ENCODE data around the gene LYSET. TPM values are rescaled to one million over a fixed set of nuclear protein-coding genes. Genes with fewer than 3 reads are reported as not detected.
A peak's percentile ranks its signal among the peaks of the same experiment; 100 is the strongest.
"Not testable (repeated sequence)": the region's sequence is repeated elsewhere in the genome, so short reads cannot be mapped to it uniquely, and the experiment has no call there.

LYSET gene
- total RNA-seq, 1 donor: 7.0 TPM

DNA sequence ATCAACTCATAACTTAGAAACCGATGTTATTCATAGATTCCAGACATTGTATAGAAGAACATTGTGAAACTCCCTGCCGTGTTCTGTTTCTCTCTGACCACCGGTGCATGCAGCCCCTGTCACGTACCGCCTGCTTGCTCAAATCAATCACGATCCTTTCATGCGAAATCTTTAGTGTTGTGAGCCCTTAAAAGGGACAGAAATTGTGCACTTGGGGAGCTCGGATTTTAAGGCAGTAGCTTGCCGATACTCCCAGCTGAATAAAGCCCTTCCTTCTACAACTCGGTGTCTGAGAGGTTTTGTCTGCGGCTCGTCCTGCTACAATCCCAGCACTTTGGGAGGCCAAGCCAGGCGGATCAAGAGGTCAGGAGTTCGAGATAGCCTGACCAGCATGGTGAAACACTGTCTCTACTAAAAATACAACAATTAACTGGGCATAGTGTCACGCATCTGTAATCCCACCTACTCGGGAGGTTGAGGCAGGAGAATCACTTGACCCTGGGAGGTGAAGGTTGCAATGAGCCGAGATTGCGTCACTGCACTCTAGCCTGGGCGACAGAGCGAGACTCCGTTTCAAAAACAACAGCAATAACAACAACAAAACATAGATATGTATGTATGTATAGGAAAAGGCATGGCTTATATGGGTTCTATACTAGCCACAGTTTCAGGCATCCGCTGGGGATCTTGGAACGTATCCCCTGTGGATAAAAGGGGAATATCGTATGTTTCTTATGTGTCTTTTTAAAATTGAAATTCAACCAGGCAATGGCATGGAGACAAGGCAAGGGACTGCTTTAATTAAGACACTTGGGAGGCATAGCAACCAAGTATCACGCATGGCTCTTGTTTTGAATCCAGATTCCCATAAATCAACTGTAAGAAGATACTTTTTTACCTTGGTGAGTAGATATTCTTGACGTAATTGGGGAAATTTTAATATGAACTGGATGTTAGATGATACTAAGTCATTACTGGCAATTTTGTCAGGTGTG lies 19.5 kb upstream of the LYSET start:
- not testable (repeated sequence) for DNase-seq (ENCODE audit: low read depth in 2 of 3, low spot score in 2 of 3)

DNA sequence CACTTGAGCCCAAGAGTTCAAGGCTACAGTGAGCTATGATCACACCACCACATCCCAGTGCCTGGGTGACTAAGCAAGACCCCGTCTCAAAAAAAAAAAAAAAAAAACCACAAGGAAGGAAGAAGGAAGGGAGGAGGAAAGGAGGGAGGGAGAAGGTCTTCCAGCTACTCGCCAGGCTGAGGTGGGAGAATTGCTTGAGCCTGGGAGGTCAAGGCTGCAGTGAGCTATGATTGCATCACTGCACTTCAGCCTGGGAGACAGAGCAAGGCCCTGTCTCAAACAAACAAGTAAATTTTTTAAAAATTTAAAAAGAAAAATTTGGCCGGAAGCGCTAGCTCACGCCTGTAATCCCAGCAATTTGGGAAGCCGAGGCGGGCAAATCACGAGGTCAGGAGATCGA lies 16.5 kb upstream of the LYSET start:
- DNase-seq (ENCODE audit: low read depth in 2 of 3, low spot score in 2 of 3): not testable (repeated sequence)

GRCh38 chr14:93169619-93170018 lies 15.5 kb upstream of the LYSET start:
- not testable (repeated sequence) for DNase-seq (ENCODE audit: low read depth in 2 of 3, low spot score in 2 of 3)

DNA sequence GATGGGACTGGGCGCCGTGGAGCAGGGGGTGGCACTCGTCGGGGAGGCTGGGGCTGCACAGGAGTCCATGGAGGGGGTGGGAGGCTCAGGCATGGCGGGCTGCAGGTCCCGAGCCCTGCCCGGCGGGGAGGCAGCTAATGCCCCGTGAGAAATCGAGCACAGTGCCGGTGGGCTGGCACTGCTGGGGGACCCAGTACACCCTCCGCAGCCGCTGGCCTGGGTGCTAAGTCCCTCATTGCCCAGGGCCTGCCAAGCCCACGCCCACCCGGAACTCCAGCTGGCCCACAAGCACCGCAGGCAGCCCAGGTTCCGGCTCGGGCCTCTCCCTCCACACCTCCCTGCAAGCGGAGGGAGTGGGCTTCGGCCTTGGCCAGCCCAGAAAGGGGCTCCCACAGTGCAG lies 15.0 kb upstream of the LYSET start:
- not testable (repeated sequence) for DNase-seq (ENCODE audit: low read depth in 2 of 3, low spot score in 2 of 3)

GRCh38 chr14:93171376-93171775 lies 13.7 kb upstream of the LYSET start:
- DNase-seq (ENCODE audit: low read depth in 2 of 3, low spot score in 2 of 3): peak in 1 of 3 donors; percentile 21

DNA sequence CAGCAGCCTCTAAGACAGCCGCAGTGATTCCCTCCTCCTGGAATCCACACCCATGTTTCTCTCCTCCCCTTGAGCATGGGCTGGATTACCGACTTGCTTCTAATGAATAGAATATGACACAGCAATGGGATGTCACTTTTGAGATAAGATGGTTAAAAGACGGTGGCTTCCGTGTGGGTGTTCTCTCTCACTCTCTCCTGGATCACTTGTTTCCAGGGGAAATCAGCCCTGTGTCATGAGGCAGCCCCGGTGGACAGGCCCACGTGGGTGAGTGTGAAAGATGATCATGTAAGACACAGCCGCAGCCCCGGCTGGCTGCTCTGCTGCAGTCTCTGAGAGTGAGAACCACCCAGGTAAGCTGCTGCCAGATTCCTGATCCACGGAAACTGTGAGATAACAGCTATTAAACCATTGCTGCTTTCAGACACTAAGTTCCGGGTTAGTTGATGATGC lies 11.1 kb upstream of the LYSET start:
- no peak for DNase-seq (ENCODE audit: low read depth in 2 of 3, low spot score in 2 of 3)

DNA sequence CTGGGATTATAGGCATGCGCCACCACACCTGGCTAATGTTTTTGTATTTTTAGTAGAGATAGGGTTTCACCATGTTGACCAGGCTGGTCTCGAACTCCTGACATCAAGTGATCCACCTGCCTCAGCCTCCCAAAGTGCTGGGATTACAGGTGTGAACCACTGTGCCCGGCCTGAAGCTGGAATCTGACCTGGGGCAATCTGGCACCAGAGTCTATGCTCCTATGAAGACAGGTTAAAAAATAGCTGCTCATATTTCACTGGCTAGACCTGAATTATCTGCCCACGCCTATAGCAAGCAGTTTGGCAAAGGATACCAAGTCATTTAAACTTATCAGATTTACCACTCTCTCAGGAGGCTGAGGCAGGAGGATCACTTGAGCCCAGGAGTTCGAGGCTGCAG lies 10.4 kb upstream of the LYSET start:
- not testable (repeated sequence) for DNase-seq (ENCODE audit: low read depth in 2 of 3, low spot score in 2 of 3)

- DNase-seq (ENCODE audit: low read depth in 2 of 3, low spot score in 2 of 3): no peak
Observed at GRCh38 chr14:93175492-93175891, 9.6 kb upstream of the LYSET start.

GRCh38 chr14:93183596-93184317 lies 1.4 kb upstream of the LYSET start:
- no peak for DNase-seq (ENCODE audit: low read depth in 2 of 3, low spot score in 2 of 3)

DNA sequence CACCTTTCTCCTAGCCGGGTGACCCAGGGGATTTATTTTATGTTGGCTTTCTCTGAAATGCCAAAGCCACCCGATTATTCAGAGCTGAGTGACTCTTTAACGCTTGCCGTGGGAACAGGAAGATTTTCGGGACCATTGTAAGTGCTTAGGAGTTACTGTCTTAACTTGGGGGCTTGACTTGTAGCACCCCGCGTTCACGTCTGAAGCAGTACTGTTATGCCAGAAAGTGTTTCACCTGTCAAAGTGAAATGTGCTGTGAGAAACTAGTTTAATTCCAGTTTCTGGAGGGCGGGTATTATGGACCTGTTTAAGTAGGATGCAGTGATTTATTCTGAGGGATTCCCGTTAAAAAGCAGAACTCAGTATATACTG lies 218 bp downstream of the LYSET start:
- DNase-seq (ENCODE audit: low read depth in 2 of 3, low spot score in 2 of 3): no peak

GRCh38 chr14:93186466-93186865 lies 1.3 kb downstream of the LYSET start:
- DNase-seq (ENCODE audit: low read depth in 2 of 3, low spot score in 2 of 3): no peak

DNA sequence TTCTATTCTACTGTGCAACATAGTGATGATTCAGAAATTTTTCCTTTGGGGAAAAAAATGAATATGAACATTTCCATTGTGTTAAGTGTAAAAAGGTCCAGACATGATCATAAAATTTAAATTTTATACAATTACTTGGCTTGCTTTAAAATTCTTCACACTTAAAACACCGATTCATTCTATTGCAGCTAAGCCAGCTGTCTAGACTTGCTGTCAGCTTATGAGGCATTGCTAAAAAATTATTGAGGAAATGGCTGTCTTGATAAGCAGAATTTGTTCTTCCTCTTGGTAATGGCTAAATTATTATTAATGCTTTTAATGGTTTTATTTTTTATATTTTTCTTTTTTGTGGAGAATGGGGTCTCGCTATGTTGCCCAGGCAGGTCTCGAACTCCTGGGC lies 1.8 kb downstream of the LYSET start:
- DNase-seq (ENCODE audit: low read depth in 2 of 3, low spot score in 2 of 3): no peak

GRCh38 chr14:93195316-93195999 lies 10.3 kb downstream of the LYSET start:
- DNase-seq (ENCODE audit: low read depth in 2 of 3, low spot score in 2 of 3): no peak

- no peak for DNase-seq (ENCODE audit: low read depth in 2 of 3, low spot score in 2 of 3)
Observed at GRCh38 chr14:93199031-93199430, 13.9 kb downstream of the LYSET start.

DNA sequence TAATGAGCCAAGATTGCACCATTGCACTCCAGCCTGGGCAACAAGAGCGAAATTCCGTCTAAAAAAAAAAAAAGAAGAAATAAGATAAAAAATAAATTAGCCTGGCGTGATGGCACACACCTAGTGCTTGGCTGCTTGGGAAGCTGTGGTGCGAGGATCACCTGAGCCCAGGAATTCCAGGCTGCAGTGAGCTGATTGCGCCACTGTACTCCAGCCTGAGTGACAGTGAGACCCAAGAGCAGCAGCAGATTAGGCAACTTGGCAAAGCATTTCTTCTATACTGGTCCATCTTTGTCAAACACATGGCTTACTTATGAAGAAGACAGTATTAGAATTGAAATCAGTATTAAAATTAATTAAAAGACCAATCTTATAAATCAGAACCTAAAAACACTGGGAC lies 15.4 kb downstream of the LYSET start:
- DNase-seq (ENCODE audit: low read depth in 2 of 3, low spot score in 2 of 3): no peak

DNA sequence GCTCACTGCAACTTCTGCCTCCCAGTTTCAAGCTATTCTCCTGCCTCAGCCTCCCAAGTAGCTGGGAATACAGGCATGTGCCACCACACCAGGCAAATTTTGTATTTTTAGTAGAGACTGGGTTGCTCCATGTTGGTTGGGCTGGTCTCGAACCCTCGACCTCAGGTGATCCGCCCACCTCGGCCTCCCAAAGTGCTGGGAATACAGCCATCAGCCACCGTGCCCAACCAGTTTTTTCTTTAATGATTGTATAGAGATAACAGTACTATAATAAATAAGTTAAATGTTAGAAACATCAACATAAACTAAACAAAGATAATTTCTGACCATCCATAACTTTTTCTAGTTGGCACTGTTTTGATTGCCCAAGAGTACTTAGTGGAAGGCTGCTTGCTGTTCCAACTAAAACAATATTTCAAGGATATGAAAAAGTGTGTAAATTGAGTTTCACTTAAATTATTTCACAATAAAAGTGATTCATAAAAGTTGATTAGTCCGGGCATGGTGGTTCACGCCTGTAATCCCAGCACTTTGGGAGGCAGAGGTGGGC lies 16.1 kb downstream of the LYSET start:
- no peak for DNase-seq (ENCODE audit: low read depth in 2 of 3, low spot score in 2 of 3)

DNA sequence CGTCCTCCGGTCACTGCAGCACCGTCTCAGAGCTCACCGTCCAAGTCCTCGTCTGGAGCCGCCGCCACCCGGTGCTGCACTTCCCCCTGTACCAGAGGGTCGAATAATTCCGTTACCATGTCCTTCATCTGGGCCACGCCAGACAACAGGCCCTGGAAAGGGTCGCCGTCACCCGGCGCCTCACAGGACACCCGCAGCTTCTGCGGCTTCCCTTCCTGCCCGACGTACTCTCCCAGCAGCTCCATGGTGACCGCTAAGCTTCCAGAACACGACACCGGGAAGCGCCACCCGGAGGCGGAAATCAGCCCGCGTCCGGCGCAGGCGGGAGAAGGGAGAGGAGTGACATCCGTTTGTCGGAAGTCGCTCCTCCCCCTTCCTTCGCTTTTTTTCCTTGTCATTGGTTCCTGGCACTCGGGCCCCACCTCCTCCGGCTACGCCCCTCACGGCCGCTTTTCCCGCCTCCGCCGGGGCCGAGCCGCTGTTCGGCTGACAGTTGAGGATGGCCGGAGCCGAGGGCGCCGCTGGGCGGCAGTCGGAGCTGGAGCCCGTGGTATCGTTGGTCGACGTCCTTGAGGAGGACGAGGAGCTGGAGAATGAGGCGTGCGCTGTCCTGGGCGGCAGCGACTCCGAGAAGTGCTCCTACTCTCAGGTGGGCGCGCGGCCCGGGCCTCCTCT lies 21.8 kb downstream of the LYSET start, which contains the start of the genes GON7 and UBR7:
GON7 (minus strand) TSS at position 273 of the 675 bp plus-strand sequence; CDS start at position 245, 28 bp downstream.
UBR7 (plus strand) TSS at position 464 of the 675 bp plus-strand sequence; CDS start at position 500, 36 bp downstream.
- DNase-seq (ENCODE audit: low read depth in 2 of 3, low spot score in 2 of 3): peak; percentile 74 to 92 (median 89)

DNA sequence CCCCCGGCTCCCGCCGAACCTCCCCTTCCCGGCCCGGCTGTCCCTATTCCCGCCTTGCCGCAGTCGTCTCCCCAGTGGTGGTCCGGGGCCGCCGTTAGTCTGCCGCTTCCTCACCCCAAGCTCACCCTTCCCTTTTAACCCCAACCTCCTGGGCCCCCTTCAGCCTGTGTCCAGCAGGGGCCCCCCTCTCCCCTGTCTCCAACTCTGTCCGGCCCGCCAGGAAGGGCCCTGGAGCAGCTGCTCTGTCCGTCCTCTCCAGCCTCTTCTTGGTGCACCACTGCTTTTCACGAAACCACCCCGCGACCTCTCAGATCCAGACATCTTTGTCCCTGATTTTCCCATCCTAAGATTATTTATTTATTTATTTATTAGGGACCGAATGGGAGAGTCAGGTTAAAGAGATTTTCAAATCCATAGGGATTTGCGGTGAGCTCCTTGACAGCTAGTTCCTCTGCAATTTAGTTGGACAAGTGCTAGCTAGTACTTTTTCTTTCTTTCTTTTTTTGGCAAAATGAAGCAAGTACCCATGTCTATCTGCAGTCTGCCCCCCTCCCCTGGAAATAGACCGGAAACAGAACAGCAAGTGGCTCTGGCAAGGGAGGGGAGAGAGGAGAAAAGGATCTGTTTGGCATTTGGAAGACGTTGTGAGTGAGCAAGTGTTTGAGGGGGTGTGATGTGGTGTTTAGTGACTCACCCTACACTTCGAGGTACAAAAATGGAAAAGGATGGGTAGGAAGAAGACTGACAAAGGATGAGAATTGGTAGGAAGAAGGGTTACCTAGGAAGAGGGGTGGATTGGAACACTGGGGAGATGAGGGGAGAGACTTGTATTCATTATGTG lies 22.6 kb downstream of the LYSET start:
- DNase-seq (ENCODE audit: low read depth in 2 of 3, low spot score in 2 of 3): peak in 2 of 3 donors; percentile 50 to 68

GRCh38 chr14:93212432-93212831 lies 27.3 kb downstream of the LYSET start:
- DNase-seq (ENCODE audit: low read depth in 2 of 3, low spot score in 2 of 3): no peak
